PC-3 (cell line): ENCODE results near the gene HNRNPF.

ENCODE experiments used
- CTCF ChIP-seq: fragments of 300-600 bp; sonication (generic); conservative IDR thresholded peaks from 2 replicates; pipeline ENCODE4 v1.5.1; 2017; ENCODE audit warnings: antibody characterized with exemption, low read depth, mild to moderate bottlenecking, low read length
- EZH2 ChIP-seq: fragments of 300-600 bp; sonication (generic); IDR thresholded peaks from one replicate; pipeline ENCODE4 v1.6.1; 2017; ENCODE audit warnings: antibody characterized with exemption, mild to moderate bottlenecking, low read length; ENCODE audit not compliant: unreplicated experiment

- no peak for TF ChIP-seq EZH2
- no peak for TF ChIP-seq CTCF
These were observed 58.8 kb downstream of the HNRNPF start for GRCh38 chr10:43350156-43350555.
